ENCODE data around the gene TEX29.

Gene TEX29

GRCh38 chr13:111385183-111385857, 64.9 kb downstream of the TEX29 start (continued):
- no peak for TF ChIP-seq HIC1 (tag by site-specific recombination; IDR thresholded peaks at IDR 0.05)
- no peak for TF ChIP-seq GLI2 (tag by site-specific recombination; IDR thresholded peaks at IDR 0.05; ENCODE audit: borderline replicate concordance, low read depth)
- TF ChIP-seq ZNF266 (tag by site-specific recombination; IDR thresholded peaks at IDR 0.05; ENCODE audit: low read depth) = no peak
- no peak for TF ChIP-seq ZNF561 (tag by site-specific recombination; IDR thresholded peaks at IDR 0.05; ENCODE audit: borderline replicate concordance)
- TF ChIP-seq ZNF664 (tag by site-specific recombination; IDR thresholded peaks at IDR 0.05) = no peak
- TF ChIP-seq ZNF600 (tag by site-specific recombination; IDR thresholded peaks at IDR 0.05) = no peak
- TF ChIP-seq ZNF175 (tag by site-specific recombination; IDR thresholded peaks at IDR 0.05) = no peak
- no peak for TF ChIP-seq SP7 (tag by site-specific recombination; IDR thresholded peaks at IDR 0.05)

- no peaks in the 10 kb centered on the region for H3K9me3 ChIP-seq (ENCODE audit: control insufficient read depth, insufficient read depth, low read depth, low read length)
- no peaks in the 10 kb centered on the region for H3K4me1 ChIP-seq (ENCODE audit: control insufficient read depth, insufficient read depth, low read length)
- no peaks in the 10 kb centered on the region for H3K36me3 ChIP-seq (ENCODE audit: control insufficient read depth in 2 of 2, insufficient read depth in 1 of 2, low read length in 2 of 2)
- no peak overlapping the region for H3K4me3 ChIP-seq (ENCODE audit: low read depth, low read length)
- TF ChIP-seq ZNF510 (tag by site-specific recombination; IDR thresholded peaks at IDR 0.05; ENCODE audit: insufficient replicate concordance) (no peak), ZNF2 (tag by site-specific recombination; IDR thresholded peaks at IDR 0.05) (no peak), ZNF416 (tag by site-specific recombination; IDR thresholded peaks at IDR 0.05) (no peak), ZNF354C (tag by site-specific recombination; IDR thresholded peaks at IDR 0.05; ENCODE audit: borderline replicate concordance, low read depth) (no peak), ZNF146 (tag by site-specific recombination; IDR thresholded peaks at IDR 0.05) (no peak), GLI2 (tag by site-specific recombination; IDR thresholded peaks at IDR 0.05; ENCODE audit: borderline replicate concordance, low read depth) (no peak), ZNF391 (tag by site-specific recombination; IDR thresholded peaks at IDR 0.05; ENCODE audit: borderline replicate concordance, low read depth) (no peak), ZNF521 (tag by site-specific recombination; IDR thresholded peaks at IDR 0.05) (no peak)
- ChIA-PET POLR2A (no interaction called here), CTCF (no interaction called here)
- H3K27ac ChIP-seq (ENCODE audit: extremely low read depth, low read depth, low read length) = no peak overlapping the region
These were observed 66.8 kb downstream of the TEX29 start for GRCh38 chr13:111387026-111387871.

GRCh38 chr13:111387945-111388600, 67.6 kb downstream of the TEX29 start:
- ChIA-PET CTCF (no interaction called here), POLR2A (no interaction called here)
- Histone ChIP-seq H3K36me3 (ENCODE audit: control insufficient read depth in 2 of 2, insufficient read depth in 1 of 2, low read length in 2 of 2) (no peaks in the 10 kb centered on the region), H3K4me1 (ENCODE audit: control insufficient read depth, insufficient read depth, low read length) (no peaks in the 10 kb centered on the region), H3K9me3 (ENCODE audit: control insufficient read depth, insufficient read depth, low read depth, low read length) (no peaks in the 10 kb centered on the region), H3K4me3 (ENCODE audit: low read depth, low read length) (no peak overlapping the region), H3K27ac (ENCODE audit: extremely low read depth, low read depth, low read length) (no peak overlapping the region)
- TF ChIP-seq KLF16 (tag by site-specific recombination; IDR thresholded peaks at IDR 0.05) (no peak), ZNF132 (tag by site-specific recombination; IDR thresholded peaks at IDR 0.05; ENCODE audit: borderline replicate concordance) (no peak), SP2 (tag by site-specific recombination; IDR thresholded peaks at IDR 0.05) (no peak), HOXA7 (CRISPR knock-in tag; IDR thresholded peaks at IDR 0.05; ENCODE audit: borderline replicate concordance) (no peak), ZFP69B (tag by site-specific recombination; IDR thresholded peaks at IDR 0.05) (no peak), ZNF624 (tag by site-specific recombination; IDR thresholded peaks at IDR 0.05) (no peak), AEBP2 (tag by site-specific recombination; IDR thresholded peaks at IDR 0.05; ENCODE audit: borderline replicate concordance) (no peak), ZNF785 (tag by site-specific recombination; IDR thresholded peaks at IDR 0.05) (no peak), ZNF341 (tag by site-specific recombination; IDR thresholded peaks at IDR 0.05; ENCODE audit: low read depth) (no peak), ZSCAN30 (tag by site-specific recombination; IDR thresholded peaks at IDR 0.05) (no peak)
